ENCODE measurements around the gene CRYZL1. TPM values are rescaled to one million over a fixed set of nuclear protein-coding genes. Genes with fewer than 3 reads are reported as not detected.
A peak's percentile ranks its signal among the peaks of the same experiment; 100 is the strongest.
"Not testable (repeated sequence)": the region's sequence is repeated elsewhere in the genome, so short reads cannot be mapped to it uniquely, and the experiment has no call there.

CRYZL1 gene
- total RNA-seq, 5 donors from 2014 or later (not counting 1 experiment from before 2014, with no cell fraction given): 26.5 to 58.3 (median 47.8) TPM

DNA sequence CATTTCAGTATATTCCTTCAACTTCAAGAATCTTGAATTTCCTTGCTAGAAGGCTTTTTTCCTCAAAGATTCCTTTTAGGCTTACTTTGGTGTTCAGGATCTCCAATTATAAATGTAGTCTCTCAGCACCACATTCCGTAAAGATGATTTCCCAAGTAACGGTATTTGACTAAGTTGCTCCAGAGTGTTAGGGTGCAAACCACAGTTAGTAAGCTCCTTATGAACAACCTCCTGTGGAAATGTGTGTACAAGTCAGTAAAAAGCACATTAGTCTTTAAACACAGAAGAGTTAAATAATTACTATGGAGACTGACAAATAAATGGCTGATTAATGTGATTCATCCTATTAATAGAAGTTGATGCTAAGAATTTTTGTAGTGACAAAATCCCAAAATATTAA, 63.3 kb downstream of the CRYZL1 start:
- Histone ChIP-seq H3K27ac (ENCODE audit: low read length) (no peak overlapping the region), H3K4me1 (ENCODE audit: control insufficient read depth in 1 of 2, extremely low read depth in 1 of 2, insufficient read depth in 2 of 2, low read length in 2 of 2) (no peaks in the 10 kb centered on the region), H3K9me3 (no peaks in the 10 kb centered on the region), H3K27me3 (replicated peaks in 1 of 2; ENCODE audit: control insufficient read depth in 2 of 2, extremely low read depth in 1 of 2, insufficient read depth in 2 of 2, low read length in 1 of 2) (no peaks in the 10 kb centered on the region), H3K4me3 (ENCODE audit: control insufficient read depth in 1 of 2, extremely low read depth in 1 of 2, low read length in 1 of 2) (no peak overlapping the region), H3K36me3 (ENCODE audit: control insufficient read depth in 2 of 2, extremely low read depth in 1 of 2, insufficient read depth in 1 of 2, low read length in 1 of 2) (peaks cover 0 to 40% of the 10 kb centered on the region in 2 donors)
- DNase-seq: no peak
- ATAC-seq (replicated peaks in 1 of 4): no peak
- CTCF ChIA-PET: no interaction called here
- Mint-ChIP-seq H3K27me3 (no peaks in the 10 kb centered on the region), H3K9me3 (no peaks in the 10 kb centered on the region), H3K27ac (peak overlapping the region in 1 of 2 donors; percentile 16), H3K4me3 (no peak overlapping the region), H3K36me3 (peaks cover 25% of the 10 kb centered on the region), H3K4me1 (peaks cover 0 to 6% (median 5%) of the 10 kb centered on the region in 3 donors)
- POLR2A ChIA-PET: no interaction called here
- no CpG with 5 or more reads among the region's 2 CpGs for WGBS (ENCODE audit: insufficient coverage)

DNA sequence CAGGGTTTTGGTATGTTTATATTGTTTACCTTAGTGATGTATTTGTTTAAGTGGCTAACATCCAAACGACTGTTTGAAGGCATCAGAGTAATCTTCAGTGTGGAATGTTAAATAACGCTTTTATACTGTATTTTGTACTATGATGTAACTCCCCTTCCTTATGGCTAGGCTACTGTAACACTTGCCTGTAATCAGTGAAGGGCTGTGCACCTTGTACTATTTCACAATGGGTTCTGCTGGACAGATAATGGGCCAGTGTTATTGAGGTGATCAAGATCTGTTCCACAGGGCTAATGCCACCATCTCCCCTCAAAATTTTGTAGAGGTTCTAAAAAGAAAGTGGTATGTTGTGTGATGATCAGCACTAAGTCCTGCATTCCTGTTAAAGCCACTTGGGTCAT, 64.8 kb downstream of the CRYZL1 start:
- H3K27me3 ChIP-seq (replicated peaks in 1 of 2; ENCODE audit: control insufficient read depth in 2 of 2, extremely low read depth in 1 of 2, insufficient read depth in 2 of 2, low read length in 1 of 2); DNase-seq; ATAC-seq (replicated peaks in 1 of 4); H3K27me3 Mint-ChIP-seq; H3K9me3 ChIP-seq; CTCF ChIA-PET; H3K27ac ChIP-seq (ENCODE audit: low read length); POLR2A ChIA-PET; H3K4me1 Mint-ChIP-seq; H3K4me3 ChIP-seq (ENCODE audit: control insufficient read depth in 1 of 2, extremely low read depth in 1 of 2, low read length in 1 of 2); H3K4me3 Mint-ChIP-seq; H3K27ac Mint-ChIP-seq; H3K9me3 Mint-ChIP-seq; H3K4me1 ChIP-seq (ENCODE audit: control insufficient read depth in 1 of 2, extremely low read depth in 1 of 2, insufficient read depth in 2 of 2, low read length in 2 of 2): not testable (repeated sequence)
- no CpG with 5 or more reads among the region's 2 CpGs for WGBS (ENCODE audit: insufficient coverage)
- H3K36me3 ChIP-seq (ENCODE audit: control insufficient read depth in 2 of 2, extremely low read depth in 1 of 2, insufficient read depth in 1 of 2, low read length in 1 of 2): peaks cover 0 to 50% of the 10 kb centered on the region in 2 donors
- peaks cover 30% of the 10 kb centered on the region for H3K36me3 Mint-ChIP-seq

GRCh38 chr21:33572350-33572749, 69.2 kb downstream of the CRYZL1 start:
- H3K36me3 ChIP-seq (ENCODE audit: control insufficient read depth in 2 of 2, extremely low read depth in 1 of 2, insufficient read depth in 1 of 2, low read length in 1 of 2): peaks cover 6 to 82% of the 10 kb centered on the region in 2 donors
- no CpG with 5 or more reads among the region's 3 CpGs for WGBS (ENCODE audit: insufficient coverage)
- CTCF ChIA-PET: interaction anchor here (0.7 to 0.9 kb wide), 3 partner anchors 11 to 917 kb away, joined by 4 to 5 read pairs (median 4); no protein-coding TSS in a partner anchor

GRCh38 chr21:33569991-33570390, 71.5 kb downstream of the CRYZL1 start:
- Histone ChIP-seq H3K27ac (ENCODE audit: low read length) (no peak overlapping the region), H3K4me3 (ENCODE audit: control insufficient read depth in 1 of 2, extremely low read depth in 1 of 2, low read length in 1 of 2) (no peak overlapping the region), H3K36me3 (ENCODE audit: control insufficient read depth in 2 of 2, extremely low read depth in 1 of 2, insufficient read depth in 1 of 2, low read length in 1 of 2) (peaks cover 9 to 68% of the 10 kb centered on the region in 2 donors), H3K27me3 (replicated peaks in 1 of 2; ENCODE audit: control insufficient read depth in 2 of 2, extremely low read depth in 1 of 2, insufficient read depth in 2 of 2, low read length in 1 of 2) (no peaks in the 10 kb centered on the region), H3K4me1 (ENCODE audit: control insufficient read depth in 1 of 2, extremely low read depth in 1 of 2, insufficient read depth in 2 of 2, low read length in 2 of 2) (peaks cover 0 to 10% of the 10 kb centered on the region in 2 experiments), H3K9me3 (no peaks in the 10 kb centered on the region)
- no peak for ATAC-seq (replicated peaks in 1 of 4)
- ChIA-PET POLR2A (interaction anchor here in 1 of 2 donors (0.5 kb wide), 1 partner anchor 11 kb away, joined by 7 read pairs; no protein-coding TSS in a partner anchor), CTCF (interaction anchor here in 1 of 2 donors (1.1 kb wide), 1 partner anchor 12 kb away, joined by 4 read pairs; no protein-coding TSS in a partner anchor)
- no peaks in the 10 kb centered on the region for H3K9me3 Mint-ChIP-seq
- no peak overlapping the region for H3K4me3 Mint-ChIP-seq
- no peak for DNase-seq
- peaks cover 12 to 38% (median 35%) of the 10 kb centered on the region in 3 donors for H3K4me1 Mint-ChIP-seq
- H3K27ac Mint-ChIP-seq: peak overlapping the region; percentile 42 to 72
- peaks cover 43% of the 10 kb centered on the region for H3K36me3 Mint-ChIP-seq
- WGBS (ENCODE audit: insufficient coverage): 94% methylated on average over 4 of the region's 5 CpGs
- no peaks in the 10 kb centered on the region for H3K27me3 Mint-ChIP-seq

More at GRCh38 chr21:33572350-33572749, 69.2 kb downstream of the CRYZL1 start:
- Mint-ChIP-seq H3K4me1 (peaks cover 12 to 32% (median 26%) of the 10 kb centered on the region in 3 donors), H3K27me3 (no peaks in the 10 kb centered on the region), H3K27ac (peak overlapping the region; percentile 28 to 44), H3K9me3 (no peaks in the 10 kb centered on the region), H3K36me3 (peaks cover 53% of the 10 kb centered on the region), H3K4me3 (no peak overlapping the region)
- H3K4me3 ChIP-seq (ENCODE audit: control insufficient read depth in 1 of 2, extremely low read depth in 1 of 2, low read length in 1 of 2): no peak overlapping the region
- peaks cover 0 to 10% of the 10 kb centered on the region in 2 experiments for H3K4me1 ChIP-seq (ENCODE audit: control insufficient read depth in 1 of 2, extremely low read depth in 1 of 2, insufficient read depth in 2 of 2, low read length in 2 of 2)
- ATAC-seq (replicated peaks in 1 of 4) (no peak), DNase-seq (no peak)
- no peaks in the 10 kb centered on the region for H3K27me3 ChIP-seq (replicated peaks in 1 of 2; ENCODE audit: control insufficient read depth in 2 of 2, extremely low read depth in 1 of 2, insufficient read depth in 2 of 2, low read length in 1 of 2)
- H3K9me3 ChIP-seq: no peaks in the 10 kb centered on the region
- POLR2A ChIA-PET: interaction anchor here (0.6 to 1.4 kb wide), 6 partner anchors 11 to 277 kb away, joined by 3 to 10 read pairs (median 6); partner anchors contain the start of genes DONSON (in 1 of the 2) and SON (in 1 of the 2)
- no peak overlapping the region for H3K27ac ChIP-seq (ENCODE audit: low read length)

DNA sequence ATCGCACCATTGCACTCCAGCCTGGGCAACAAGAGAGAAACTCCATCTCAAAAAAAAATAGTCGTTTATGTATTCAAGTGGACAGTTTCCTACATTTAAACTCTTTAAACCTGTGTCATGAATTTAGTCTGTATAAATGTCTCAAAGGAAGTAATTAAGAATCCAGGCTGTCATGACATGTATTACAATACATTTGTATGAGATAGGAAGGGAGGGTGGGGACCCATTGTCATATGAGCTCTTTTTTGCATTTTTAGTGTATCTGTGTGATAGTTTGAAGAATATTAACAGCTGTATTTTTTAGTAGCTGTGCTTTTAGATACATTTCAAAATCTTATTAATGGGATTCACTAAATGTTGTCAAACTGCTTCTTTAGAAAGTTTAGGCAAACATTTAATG, 73.1 kb downstream of the CRYZL1 start:
- no CpG with 5 or more reads among the region's 2 CpGs for WGBS (ENCODE audit: insufficient coverage)
- Histone ChIP-seq H3K9me3 (no peaks in the 10 kb centered on the region), H3K36me3 (ENCODE audit: control insufficient read depth in 2 of 2, extremely low read depth in 1 of 2, insufficient read depth in 1 of 2, low read length in 1 of 2) (peaks cover 9 to 63% of the 10 kb centered on the region in 2 donors), H3K4me3 (ENCODE audit: control insufficient read depth in 1 of 2, extremely low read depth in 1 of 2, low read length in 1 of 2) (no peak overlapping the region), H3K4me1 (ENCODE audit: control insufficient read depth in 1 of 2, extremely low read depth in 1 of 2, insufficient read depth in 2 of 2, low read length in 2 of 2) (peaks cover 0 to 10% of the 10 kb centered on the region in 2 experiments), H3K27me3 (replicated peaks in 1 of 2; ENCODE audit: control insufficient read depth in 2 of 2, extremely low read depth in 1 of 2, insufficient read depth in 2 of 2, low read length in 1 of 2) (no peaks in the 10 kb centered on the region), H3K27ac (ENCODE audit: low read length) (no peak overlapping the region)
- H3K27me3 Mint-ChIP-seq: no peaks in the 10 kb centered on the region
- ATAC-seq (replicated peaks in 1 of 4) (no peak), DNase-seq (no peak)
- H3K4me1 Mint-ChIP-seq: peaks cover 15 to 38% (median 38%) of the 10 kb centered on the region in 3 donors
- ChIA-PET POLR2A (interaction anchor here in 1 of 2 donors (0.5 kb wide), 1 partner anchor 25 kb away, joined by 7 read pairs; no protein-coding TSS in a partner anchor), CTCF (interaction anchor here in 1 of 2 donors (0.6 kb wide), 1 partner anchor 29 kb away, joined by 3 read pairs; no protein-coding TSS in a partner anchor)
- no peaks in the 10 kb centered on the region for H3K9me3 Mint-ChIP-seq
- H3K27ac Mint-ChIP-seq: no peak overlapping the region
- H3K36me3 Mint-ChIP-seq: peaks cover 33% of the 10 kb centered on the region
- H3K4me3 Mint-ChIP-seq: no peak overlapping the region

DNA sequence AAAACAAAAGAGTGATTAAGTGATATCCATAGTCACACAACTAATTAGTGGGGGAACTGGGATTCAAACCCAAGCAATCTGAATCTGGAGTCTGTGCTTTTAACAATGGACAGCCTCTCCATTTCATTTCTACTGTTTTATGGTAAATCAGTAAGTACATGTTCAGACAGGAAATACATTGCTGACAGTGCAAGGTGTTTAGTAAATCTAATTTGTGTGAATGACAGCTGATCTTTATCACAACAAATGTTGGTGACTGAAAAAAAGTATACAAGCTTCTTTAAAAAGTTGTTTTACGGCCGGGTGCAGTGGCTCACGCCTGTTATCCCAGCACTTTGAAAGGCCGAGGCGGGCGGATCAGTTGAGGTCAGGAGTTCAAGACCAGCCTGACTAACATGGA, 73.6 kb downstream of the CRYZL1 start:
- no peaks in the 10 kb centered on the region for H3K9me3 ChIP-seq
- Mint-ChIP-seq H3K27ac (peak overlapping the region; percentile 27 to 55), H3K9me3 (no peaks in the 10 kb centered on the region), H3K4me3 (no peak overlapping the region), H3K36me3 (peaks cover 31% of the 10 kb centered on the region), H3K27me3 (no peaks in the 10 kb centered on the region), H3K4me1 (peaks cover 18 to 41% (median 39%) of the 10 kb centered on the region in 3 donors)
- peaks cover 9 to 58% of the 10 kb centered on the region in 2 donors for H3K36me3 ChIP-seq (ENCODE audit: control insufficient read depth in 2 of 2, extremely low read depth in 1 of 2, insufficient read depth in 1 of 2, low read length in 1 of 2)
- no peak for DNase-seq
- H3K27me3 ChIP-seq (replicated peaks in 1 of 2; ENCODE audit: control insufficient read depth in 2 of 2, extremely low read depth in 1 of 2, insufficient read depth in 2 of 2, low read length in 1 of 2): no peaks in the 10 kb centered on the region
- H3K27ac ChIP-seq (ENCODE audit: low read length): no peak overlapping the region
- ATAC-seq (replicated peaks in 1 of 4): no peak
- POLR2A ChIA-PET: interaction anchor here (0.5 to 0.6 kb wide), 2 partner anchors 25 to 81 kb away, joined by 3 to 7 read pairs; no protein-coding TSS in a partner anchor
- peaks cover 0 to 10% of the 10 kb centered on the region in 2 experiments for H3K4me1 ChIP-seq (ENCODE audit: control insufficient read depth in 1 of 2, extremely low read depth in 1 of 2, insufficient read depth in 2 of 2, low read length in 2 of 2)
- 74% methylated on average over 5 of the region's 6 CpGs for WGBS (ENCODE audit: insufficient coverage)
- H3K4me3 ChIP-seq (ENCODE audit: control insufficient read depth in 1 of 2, extremely low read depth in 1 of 2, low read length in 1 of 2): no peak overlapping the region
- CTCF ChIA-PET: no interaction called here

All from T-cell (primary cell).